ENCODE results near the gene RFNG. TPM values are rescaled to one million over a fixed set of nuclear protein-coding genes. Genes with fewer than 3 reads are reported as not detected.

RFNG gene
- total and polyA plus RNA-seq, 2 of the 13 experiments (the other 11 are each of a cell fraction or from before 2014, with no cell fraction given), result 61.4 to 64.0 TPM

- TF ChIP-seq REST (IDR thresholded peaks at IDR 0.05; ENCODE audit: borderline replicate concordance in 1 of 2, low read depth in 1 of 2, low read length in 2 of 2) (no peak), PREB (CRISPR knock-in tag; IDR thresholded peaks at IDR 0.05) (0 out of 2 replicates have a peak, but pooled peaks have one; percentile 54), ZBTB2 (CRISPR knock-in tag; IDR thresholded peaks at IDR 0.05; ENCODE audit: low read depth) (no peak; the same call in 1 of the 2 replicates), ZNF513 (CRISPR knock-in tag; conservative IDR thresholded peaks at IDR 0.05) (no peak), ZNF777 (CRISPR knock-in tag; IDR thresholded peaks at IDR 0.05) (no peak), HIVEP1 (CRISPR knock-in tag; IDR thresholded peaks at IDR 0.05) (no peak), ZBTB7B (CRISPR knock-in tag; IDR thresholded peaks at IDR 0.05) (no peak), ZNF703 (CRISPR knock-in tag; IDR thresholded peaks at IDR 0.05; ENCODE audit: borderline replicate concordance) (peak; percentile 52; the same call in 1 of the 2 replicates), DZIP1 (CRISPR knock-in tag; IDR thresholded peaks at IDR 0.05) (peak; percentile 61; the same call in 1 of the 2 replicates), IRF1 (CRISPR knock-in tag; IDR thresholded peaks at IDR 0.05; ENCODE audit: low read depth) (0 out of 2 replicates have a peak, but pooled peaks have one; percentile 15), DMAP1 (CRISPR knock-in tag; IDR thresholded peaks at IDR 0.05) (peak; percentile 59; the same call in 1 of the 2 replicates)
Measured at GRCh38 chr17:82097184-82097918, 45.7 kb upstream of the RFNG start (continued).
